GM21423 (cell line): ENCODE results near the gene EEF2K.
"Not testable (repeated sequence)": the region's sequence is repeated elsewhere in the genome, so short reads cannot be mapped to it uniquely, and the experiment has no call there.

Experiments used
- ATAC-seq: cut with Tn5 transposase; IDR thresholded peaks from one replicate; pipeline ENCODE4 v1.9.1; 2021; ENCODE audit warnings: mild to moderate bottlenecking, moderate library complexity; ENCODE audit not compliant: unreplicated experiment

The EEF2K gene

DNA sequence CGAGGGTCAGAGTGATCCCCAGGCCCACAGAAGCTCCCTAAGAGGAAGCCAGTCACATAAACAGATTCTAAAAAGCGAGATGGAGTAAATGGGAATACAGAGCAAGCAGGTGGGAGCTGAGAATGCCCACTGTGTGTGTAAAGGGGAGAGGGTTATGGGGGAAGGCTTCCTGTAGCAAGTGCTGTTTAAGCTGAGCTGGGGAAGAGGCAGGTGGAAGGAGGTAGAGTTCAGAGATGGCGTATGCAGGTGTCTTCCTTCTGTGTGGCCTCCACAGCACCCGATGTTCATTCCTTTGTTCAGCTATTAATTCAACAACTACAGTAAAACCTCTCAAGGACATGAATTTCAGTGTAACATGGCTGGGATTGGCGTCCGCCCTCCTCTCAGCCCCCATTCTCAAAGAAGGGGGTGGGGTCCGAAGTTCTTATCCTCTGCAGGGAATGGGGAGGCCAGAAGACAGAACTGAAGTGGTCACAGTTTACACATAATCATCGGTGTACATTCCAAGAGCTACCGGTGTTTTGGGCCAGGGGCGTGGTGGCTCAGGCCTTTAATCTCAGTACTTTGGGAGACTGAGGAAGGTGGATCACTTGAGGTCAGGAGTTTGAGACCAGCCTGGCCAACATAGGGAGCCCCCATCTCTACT is 1.8 kb downstream of the EEF2K start:
- ATAC-seq = no peak

DNA sequence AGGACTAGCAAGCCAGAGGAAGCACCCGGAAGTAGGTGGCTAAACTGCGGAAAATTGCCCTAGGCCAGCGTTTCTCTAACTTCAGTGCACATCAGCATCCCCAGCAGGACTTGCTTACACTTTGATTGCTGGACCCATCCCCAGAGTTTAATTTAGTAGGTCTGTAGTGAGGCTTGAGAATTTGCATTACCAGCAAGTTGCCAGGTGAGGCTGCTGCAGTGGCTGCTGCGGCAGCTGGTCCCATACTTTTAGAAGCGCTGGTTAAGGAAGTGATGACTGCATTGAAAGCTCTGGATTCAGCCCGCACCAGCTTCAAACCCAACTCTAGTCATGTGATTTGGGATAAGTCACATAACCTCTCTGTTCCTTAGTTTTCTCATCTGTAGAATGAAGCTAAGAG is 4.2 kb downstream of the EEF2K start:
- no peak for ATAC-seq

GRCh38 chr16:22210854-22211253 is 4.8 kb downstream of the EEF2K start:
- no peak for ATAC-seq

- no peak for ATAC-seq
Observed at GRCh38 chr16:22213236-22213635, 7.2 kb downstream of the EEF2K start.

GRCh38 chr16:22213801-22214200 is 7.7 kb downstream of the EEF2K start:
- ATAC-seq = no peak

DNA sequence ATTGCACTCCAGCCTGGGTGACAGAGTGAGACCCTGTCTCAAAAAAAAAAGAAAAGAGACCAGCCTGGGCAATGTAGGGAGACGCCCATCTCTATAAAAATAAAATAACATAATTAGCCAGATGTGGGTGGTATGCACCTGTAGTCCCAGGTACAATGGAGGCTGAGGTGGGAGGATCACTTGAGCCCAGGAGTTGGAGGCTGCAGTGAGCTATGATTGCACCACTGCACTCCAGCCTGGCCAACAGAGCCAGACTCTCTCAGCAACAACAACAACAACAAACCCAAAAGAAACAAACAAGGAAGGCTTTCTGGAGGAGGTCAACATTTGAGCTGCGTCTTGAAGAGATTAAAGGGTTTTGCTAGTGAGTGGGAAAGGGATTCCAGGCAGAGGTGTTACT is 8.3 kb downstream of the EEF2K start:
- ATAC-seq = no peak

DNA sequence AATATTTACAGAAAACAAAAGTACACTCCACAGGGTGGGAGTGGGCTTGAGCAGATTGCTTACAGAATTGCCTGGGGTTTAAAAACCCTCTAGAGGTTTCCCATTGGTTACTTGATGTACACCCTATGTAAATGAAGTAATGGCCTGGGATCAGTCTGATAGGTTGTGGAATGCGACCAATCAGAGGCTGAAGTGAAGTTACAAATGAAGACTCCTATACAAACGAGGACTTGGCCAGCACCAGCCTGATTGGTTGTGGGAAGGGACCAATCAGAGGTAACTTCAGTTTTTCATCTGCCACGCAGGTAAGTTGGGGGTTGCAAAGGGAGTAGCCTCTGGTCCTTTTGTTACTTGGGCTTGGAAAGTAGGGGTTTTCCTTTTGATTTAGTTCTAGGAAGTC is 8.8 kb downstream of the EEF2K start:
- no peak for ATAC-seq

GRCh38 chr16:22216191-22216831 is 10.2 kb downstream of the EEF2K start:
- no peak for ATAC-seq

- not testable (repeated sequence) for ATAC-seq
Observed at GRCh38 chr16:22216832-22217225, 10.8 kb downstream of the EEF2K start.

DNA sequence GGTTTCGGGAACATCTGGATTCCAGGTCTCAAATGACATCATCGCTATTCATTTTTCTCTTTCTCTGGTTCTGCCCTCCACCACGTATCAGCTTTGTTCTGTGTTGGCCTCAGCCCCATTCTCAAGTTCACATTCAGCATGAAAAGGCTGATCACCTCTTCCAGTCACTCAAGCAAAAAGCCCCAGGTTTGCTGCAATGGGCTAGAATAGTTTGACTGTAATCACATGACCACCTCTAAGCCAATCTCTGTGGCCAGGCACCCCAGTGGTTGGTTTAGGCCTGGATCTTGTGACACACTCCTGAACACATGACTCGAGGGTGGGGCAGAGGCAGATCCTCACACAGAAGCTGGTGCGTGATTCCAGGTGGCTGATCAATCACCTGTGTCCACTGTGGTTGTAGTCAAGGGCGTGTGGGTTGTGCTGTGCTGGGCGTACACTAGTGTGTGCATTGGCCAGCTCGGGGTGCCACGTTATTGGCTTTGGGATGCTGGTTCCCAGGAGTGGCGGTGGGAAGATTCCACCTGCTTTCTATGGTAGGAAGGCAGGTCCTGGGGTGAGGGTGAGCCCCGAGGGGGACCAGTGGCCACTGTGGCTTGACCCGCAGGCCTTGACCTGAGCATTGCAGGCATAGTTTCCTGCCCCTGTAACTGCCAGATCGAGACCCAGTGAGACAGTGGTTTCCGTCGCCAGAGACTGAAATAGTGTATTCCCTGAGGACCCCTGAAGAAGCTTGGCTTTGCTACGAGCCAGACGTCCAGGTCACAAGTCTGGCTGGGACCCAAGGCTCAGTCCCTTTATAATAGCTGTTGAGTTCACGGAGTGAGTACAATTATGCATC is 12.0 kb downstream of the EEF2K start:
- peak; percentile 84 for ATAC-seq

- no peak for ATAC-seq
Observed at GRCh38 chr16:22219389-22220068, 13.5 kb downstream of the EEF2K start.

GRCh38 chr16:22220069-22220440 is 14.0 kb downstream of the EEF2K start:
- no peak for ATAC-seq

DNA sequence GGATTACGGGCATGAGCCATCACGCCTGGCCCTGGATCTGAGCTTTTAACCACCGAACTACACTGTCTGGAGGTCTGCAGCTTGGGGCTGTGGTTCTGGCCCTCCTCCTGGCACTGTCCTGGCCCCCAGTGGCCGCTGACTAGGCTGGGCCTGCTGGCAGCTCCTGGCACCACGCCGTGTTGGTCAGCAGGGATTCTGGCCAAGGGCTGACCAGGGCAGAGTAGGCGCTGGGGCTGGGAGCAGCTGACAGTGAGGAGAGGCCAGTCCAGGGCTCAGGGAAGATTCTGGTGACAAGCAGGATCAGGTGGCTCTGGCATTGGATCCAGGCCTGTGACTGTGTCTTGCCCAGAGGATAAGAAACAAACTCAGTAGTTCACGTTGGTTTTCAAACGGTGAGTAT is 14.6 kb downstream of the EEF2K start:
- ATAC-seq = no peak

- no peak for ATAC-seq
Observed at GRCh38 chr16:22222006-22222405, 15.9 kb downstream of the EEF2K start.

DNA sequence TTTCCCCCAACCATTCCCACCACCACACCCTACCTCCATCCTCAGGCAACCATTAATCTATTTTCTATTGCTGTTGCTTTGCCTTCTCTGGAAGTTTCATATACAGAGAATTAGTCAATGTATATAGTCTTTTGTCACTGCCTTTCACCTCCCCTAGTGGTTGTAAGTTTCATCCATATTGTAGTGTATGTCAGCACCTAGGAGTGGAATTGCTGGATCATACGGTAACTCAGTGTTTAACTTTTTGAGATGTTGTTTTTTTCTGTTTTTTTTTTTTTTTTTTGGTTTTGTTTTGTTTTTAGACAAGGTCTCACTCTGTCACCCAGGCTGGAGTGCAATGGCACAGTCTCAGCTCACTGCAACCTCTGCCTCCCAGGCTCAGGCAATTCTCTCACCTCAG is 16.9 kb downstream of the EEF2K start:
- ATAC-seq = no peak

DNA sequence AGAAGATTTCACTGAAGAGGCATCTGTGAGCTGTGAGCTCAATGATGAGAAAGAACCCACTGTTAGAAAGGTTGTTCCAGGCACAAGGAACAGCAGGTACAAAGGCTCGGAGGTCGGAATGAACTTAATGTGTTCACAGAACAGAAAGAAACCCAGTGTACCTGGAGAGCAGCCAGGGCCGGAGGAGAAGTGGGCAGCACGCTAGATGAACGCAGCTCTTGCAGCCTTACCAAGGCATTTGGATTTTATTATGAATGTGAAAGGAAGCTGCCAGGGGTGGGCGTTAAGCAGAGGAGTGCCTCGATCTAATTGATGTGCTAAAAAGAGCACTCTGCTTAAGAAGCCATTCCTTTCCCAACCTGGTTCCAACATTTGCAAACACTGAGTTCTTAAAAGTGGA is 19.0 kb downstream of the EEF2K start:
- no peak for ATAC-seq

GRCh38 chr16:22229889-22230288 is 23.8 kb downstream of the EEF2K start:
- no peak for ATAC-seq

DNA sequence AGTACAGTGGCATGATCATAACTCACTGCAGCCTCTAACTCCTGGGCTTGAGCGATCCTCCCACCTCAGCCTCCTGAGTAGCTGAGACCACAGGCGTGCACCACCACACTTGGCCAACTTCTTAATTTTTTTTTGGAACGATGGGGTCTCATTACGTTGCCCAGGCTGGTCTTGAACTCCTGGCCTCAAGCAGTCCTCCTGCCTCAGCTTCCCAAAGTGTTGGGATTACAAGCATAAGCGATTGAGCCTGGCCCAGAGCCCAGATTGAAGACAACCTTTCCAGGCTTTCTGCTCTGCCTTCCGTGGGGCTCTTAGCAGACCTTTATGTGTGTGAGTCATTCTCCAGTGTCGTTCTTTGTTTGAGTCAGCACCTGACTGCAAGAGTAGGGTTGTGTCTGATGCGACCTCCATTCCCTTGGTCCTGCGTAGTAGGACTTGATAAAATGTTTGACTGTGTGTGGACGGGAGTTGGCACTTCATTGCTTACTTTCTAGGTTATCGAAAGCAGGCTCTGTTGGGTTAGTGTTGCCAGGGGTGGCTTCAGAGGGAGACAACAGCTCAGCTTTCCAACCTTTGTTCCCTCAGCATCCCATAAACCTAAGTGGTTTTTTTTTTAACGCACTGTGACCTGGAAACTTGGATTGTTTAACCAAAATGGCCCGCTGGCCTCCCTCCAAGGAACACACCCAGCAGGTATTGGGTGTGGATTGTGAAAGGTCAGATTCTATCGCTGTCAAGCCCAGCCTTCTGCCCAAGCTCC is 26.4 kb downstream of the EEF2K start:
- no peak for ATAC-seq

DNA sequence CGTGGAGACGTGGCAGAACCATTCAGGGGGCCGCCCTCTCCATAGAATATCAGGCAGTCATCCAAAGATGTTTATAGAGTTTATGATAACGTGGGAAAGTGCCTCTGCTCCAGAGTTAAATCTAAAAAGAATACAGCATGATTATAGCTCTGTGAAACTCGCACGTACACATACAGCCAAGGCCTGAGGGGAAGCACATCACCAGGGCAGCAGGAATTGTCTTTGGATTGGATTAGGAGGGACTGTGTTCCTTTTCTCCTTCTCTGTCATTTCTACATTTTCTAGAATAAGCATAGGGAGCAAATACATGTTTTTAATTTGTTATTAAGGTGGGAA is 26.9 kb downstream of the EEF2K start:
- ATAC-seq = no peak

DNA sequence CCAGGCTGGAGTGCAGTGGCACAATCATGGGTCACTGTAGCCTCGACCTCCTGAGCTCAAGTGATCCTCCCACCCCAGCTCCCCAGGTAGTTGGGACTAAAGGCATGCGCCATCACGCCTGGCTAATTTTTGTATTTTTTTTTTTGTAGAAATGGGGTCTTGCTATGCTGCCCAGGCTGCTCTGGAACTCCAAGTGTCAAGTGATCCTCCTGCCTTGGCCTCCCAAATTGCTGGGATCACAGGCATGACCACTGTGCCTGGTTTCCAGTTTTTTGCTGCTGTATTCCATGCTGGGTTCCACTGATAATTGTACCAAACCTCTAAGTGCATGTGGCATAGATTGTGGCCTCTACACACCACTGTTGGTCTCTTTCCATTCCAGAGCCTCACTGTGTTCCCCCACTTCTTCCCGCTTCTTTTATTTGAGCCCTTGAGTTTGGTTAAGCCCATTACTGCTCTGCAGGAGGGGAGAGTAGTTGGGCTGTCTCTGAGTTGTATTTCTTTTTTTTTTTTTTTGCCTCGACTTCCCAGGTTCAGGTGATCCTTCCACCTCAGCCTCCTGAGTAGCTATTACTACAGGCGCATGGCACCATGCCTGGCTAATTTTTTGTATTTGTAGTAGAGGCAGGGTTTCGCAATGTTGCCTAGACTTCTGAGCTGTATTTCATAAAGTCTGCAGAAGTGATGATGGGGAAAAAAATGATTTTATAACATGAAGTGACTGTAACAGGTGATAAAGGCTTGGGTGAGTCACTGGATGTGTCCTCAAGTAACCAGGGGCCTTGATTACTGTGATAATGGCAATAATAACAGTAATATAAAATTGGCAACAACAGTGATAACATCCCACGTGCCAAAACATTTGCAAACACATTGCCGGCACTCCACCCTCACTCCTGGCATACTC is 30.0 kb downstream of the EEF2K start:
- ATAC-seq = no peak
